NCI-H146 treated with DMSO at 0.1 percent for 48 hours (cell line): ENCODE measurements around the gene SLC2A4RG.

Experiments used
- DNase-seq: peaks from one replicate; lab custom pipeline; 2025; ENCODE audit not compliant: unreplicated experiment; lab: John Stamatoyannopoulos, UW

The SLC2A4RG gene

DNA sequence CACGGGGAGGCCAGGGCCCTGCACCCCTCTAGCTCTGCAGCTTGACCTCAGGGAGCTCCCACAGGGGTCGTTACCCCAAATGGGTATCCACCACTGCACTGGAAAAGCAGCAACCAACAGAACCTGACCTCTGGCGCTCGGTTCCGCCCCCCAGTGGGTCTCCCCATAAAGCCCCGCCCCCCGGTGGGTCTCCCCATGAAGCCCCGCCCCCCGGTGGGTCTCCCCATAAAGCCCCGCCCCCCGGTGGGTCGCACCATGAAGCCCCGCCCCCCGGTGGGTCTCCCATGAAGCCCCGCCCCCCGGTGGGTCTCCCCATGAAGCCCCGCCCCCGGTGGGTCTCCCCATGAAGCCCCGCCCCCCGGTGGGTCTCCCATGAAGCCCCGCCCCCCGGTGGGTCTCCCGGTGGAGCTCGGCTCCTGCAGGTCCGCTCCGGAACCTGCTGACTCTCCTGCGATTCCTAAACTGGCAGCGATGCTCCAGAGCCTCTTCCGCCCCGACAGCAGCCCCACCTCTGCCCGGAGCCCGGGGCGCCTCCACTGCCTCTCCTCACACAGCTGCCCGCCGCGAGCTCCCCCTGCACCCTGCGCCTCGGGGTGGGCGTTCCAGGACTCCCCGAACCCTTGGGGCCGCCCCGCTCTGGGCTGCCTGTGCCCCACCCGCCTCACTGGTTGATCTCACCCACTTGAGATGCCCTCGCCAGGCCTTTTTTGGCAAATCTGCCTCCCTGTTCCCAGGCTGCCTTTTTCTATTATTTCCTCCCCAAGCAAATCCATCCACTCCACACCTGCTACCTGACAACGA, 12.1 kb downstream of the SLC2A4RG start:
- DNase-seq, result peak; percentile 16

DNA sequence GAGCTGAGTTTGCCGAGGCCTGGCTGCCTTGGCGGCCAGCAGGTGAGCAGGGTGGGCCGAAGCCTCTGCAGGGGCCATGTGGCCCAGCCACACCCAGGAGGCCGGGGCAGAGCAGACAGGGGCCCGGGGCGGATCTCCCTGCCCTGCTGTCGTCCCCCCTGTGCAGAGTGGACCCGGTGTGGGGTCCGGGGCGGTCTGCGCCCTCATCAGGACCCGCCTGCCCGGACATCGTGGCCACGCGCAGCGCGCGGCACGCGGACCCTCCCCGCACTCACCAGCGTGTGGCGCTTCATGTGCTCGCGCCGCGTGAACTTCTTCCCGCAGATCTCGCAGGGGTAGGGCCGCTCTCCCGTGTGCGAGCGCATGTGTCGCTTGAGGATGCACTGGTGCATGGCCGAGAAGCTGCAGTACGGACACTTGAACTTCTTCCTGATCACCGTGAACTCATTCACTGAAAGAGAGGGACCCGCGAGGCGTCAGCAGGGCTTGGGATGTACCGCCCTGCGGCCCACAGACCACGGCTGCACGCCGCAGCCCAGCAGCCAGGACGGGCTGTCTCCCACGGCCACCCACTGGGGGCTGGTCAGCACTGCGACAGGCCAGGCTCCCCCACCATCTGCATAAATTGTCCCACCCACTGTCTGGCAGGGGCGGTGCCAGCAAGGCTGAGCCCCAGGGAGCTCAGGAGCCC, 13.0 kb downstream of the SLC2A4RG start:
- DNase-seq, result no peak

DNA sequence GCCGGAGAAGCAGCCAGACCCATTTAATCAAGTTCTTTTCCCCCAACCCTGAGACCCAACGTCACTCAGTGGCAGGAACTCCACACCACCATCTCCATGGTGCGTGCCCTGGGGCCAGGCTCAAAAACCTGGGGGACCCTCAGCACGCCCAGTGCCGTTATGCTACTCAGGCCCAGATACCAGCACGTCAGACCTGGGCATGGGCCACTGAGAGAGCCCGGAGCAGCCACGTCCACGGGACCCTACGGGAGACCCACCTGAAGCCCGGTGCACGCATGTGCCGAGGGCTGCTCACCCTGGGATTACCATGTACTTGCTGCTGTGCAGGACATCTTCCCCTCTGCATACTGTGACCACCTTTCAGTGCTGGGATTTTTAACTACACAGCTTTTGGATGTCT, 13.8 kb downstream of the SLC2A4RG start:
- DNase-seq, result no peak

GRCh38 chr20:63754008-63754407, 14.4 kb downstream of the SLC2A4RG start:
- DNase-seq, result no peak

GRCh38 chr20:63755933-63756647, 16.5 kb downstream of the SLC2A4RG start:
- no peak for DNase-seq

- DNase-seq, result no peak
These were observed 17.0 kb downstream of the SLC2A4RG start for GRCh38 chr20:63756648-63756991.

DNA sequence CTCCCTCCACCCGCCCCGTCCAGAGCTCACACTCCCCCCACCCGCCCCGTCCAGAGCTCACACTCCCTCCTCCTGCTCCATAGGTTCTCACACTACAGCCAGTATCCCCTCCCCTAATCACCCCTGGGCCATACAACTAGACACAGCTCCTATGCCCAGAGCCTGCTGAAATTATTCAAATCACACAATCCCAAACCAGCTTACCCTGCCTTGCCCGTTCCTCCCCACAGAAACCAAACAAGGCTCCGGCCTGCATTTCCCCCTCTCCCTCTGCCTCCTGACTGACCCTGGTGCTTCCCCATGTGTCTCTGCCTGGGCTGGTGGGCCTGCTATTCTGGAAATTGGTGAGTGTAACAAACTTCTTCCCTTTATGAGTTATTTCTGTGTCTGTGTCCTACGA, 18.6 kb downstream of the SLC2A4RG start:
- no peak for DNase-seq

- DNase-seq, result no peak
These were observed 19.9 kb downstream of the SLC2A4RG start for GRCh38 chr20:63759377-63759901.

GRCh38 chr20:63765082-63765873, 25.7 kb downstream of the SLC2A4RG start:
- DNase-seq, result no peak

GRCh38 chr20:63765902-63766301, 26.3 kb downstream of the SLC2A4RG start:
- DNase-seq, result no peak

- DNase-seq, result no peak
These were observed 27.3 kb downstream of the SLC2A4RG start for GRCh38 chr20:63766695-63767426.

GRCh38 chr20:63767456-63767855, 27.9 kb downstream of the SLC2A4RG start:
- no peak for DNase-seq

GRCh38 chr20:63767886-63768285, 28.3 kb downstream of the SLC2A4RG start:
- DNase-seq, result no peak

DNA sequence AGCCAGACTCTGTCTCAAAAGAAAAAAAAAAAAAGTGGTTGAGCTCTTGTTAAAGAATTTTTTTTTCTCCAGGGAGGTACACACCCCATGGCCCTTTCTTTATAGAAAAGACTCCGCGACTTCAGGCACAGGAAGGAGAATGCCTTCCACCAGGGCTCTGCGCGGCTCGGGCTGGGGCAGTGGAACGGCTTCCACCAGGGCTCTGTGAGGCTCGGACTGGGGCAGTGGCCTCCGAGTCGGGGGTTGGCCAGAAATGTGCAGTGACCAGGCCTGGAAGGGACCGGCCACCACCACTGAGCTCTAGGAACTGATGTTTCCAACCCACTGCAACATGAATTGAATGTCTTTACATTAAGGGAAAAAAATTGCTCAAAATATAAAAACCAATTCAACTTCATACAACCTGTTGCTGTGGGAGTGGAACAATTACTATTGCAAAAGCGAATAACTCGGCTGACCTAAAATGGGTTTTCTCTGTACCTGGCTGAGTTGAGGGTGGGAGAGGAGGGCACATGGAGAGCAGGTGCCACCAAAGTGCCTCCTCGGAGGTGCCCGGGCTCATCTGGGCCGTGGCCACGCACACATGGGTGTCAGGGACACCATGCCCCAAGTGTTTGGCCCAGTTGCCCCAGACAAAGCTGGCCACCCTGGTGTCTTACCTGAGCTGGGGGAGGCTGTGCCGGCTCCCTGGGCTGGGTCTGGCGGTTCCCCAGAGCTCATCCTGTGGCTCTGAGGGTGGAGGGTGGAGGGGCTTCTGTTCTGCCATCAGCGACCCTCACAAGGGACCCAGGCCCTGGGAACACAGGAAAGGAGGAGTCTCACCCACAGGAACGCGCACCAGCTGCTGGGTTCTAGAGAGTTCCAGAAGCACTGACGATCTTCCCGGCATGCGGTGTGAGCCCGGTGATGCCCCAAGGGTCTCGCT, 29.3 kb downstream of the SLC2A4RG start:
- DNase-seq, result no peak

DNA sequence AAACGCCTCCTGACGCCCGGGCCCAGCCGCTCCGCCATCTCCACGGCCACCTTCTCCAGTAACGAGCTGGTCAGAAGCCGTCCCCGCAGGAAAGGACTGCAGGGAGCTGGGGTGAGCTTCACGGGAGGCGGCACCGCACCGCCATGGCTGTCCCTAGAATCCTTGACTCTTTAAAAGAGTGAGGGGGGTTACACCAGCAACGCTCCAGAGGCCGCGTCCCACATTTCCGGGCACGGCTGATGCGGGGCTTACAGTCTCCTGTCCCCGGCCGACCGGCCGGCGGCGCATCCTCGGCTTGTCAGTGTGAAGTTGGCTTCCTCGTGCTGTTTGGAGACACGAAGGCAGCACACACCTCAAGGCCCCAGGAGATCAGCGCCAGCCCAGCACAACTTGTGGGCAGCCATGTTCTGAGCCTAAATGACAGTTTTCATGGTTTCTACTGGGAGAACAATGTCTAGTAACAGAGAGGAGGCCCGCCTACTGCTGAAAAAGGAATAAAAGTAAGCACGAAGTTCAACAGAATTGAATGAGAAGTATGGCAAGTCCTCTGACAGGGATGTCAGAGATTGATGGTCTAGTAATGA, 30.4 kb downstream of the SLC2A4RG start:
- no peak for DNase-seq

GRCh38 chr20:63771046-63771707, 31.6 kb downstream of the SLC2A4RG start:
- DNase-seq, result no peak

- no peak for DNase-seq
These were observed 33.4 kb downstream of the SLC2A4RG start for GRCh38 chr20:63772781-63773518.
